HepG2 (cell line): ENCODE data around the gene GPN2. TPM values are rescaled to one million over a fixed set of nuclear protein-coding genes. Genes with fewer than 3 reads are reported as not detected.

Experiments
- ASH2L ChIP-seq: fragments of 300-600, 200-600 bp; sonication (generic); IDR thresholded peaks from 2 replicates; pipeline ENCODE4 v1.7.0; 2017; ENCODE audit warnings: low read depth, mild to moderate bottlenecking, moderate library complexity, mixed read lengths, low read length; ENCODE audit not compliant: insufficient read length
- BCL3 ChIP-seq: sonication (generic); formaldehyde crosslinking; IDR thresholded peaks from 2 replicates; pipeline ENCODE4 v1.5.1; 2020; ENCODE audit warnings: mild to moderate bottlenecking, missing genetic modification reagents, moderate library complexity
- FOSL2 ChIP-seq: sonication (generic); formaldehyde crosslinking; IDR thresholded peaks from 2 replicates; pipeline ENCODE4 v1.4.0; 2020; ENCODE audit warnings: missing genetic modification reagents
- GFI1 ChIP-seq: sonication (generic); formaldehyde crosslinking; IDR thresholded peaks from 2 replicates; pipeline ENCODE4 v1.5.0; 2020; ENCODE audit warnings: missing genetic modification reagents, mild to moderate bottlenecking, borderline replicate concordance
- MAF1 ChIP-seq: sonication (generic); formaldehyde crosslinking; IDR thresholded peaks from 2 replicates; pipeline ENCODE4 v1.5.0; 2020; ENCODE audit warnings: missing genetic modification reagents, borderline replicate concordance
- MEF2D ChIP-seq: sonication (generic); formaldehyde crosslinking; IDR thresholded peaks from 2 replicates; pipeline ENCODE4 v1.5.1; 2020; ENCODE audit warnings: mild to moderate bottlenecking, missing genetic modification reagents
- PHF21A ChIP-seq: sonication (generic); formaldehyde crosslinking; IDR thresholded peaks from 2 replicates; pipeline ENCODE4 v1.5.0; 2020; ENCODE audit warnings: mild to moderate bottlenecking, missing genetic modification reagents
- ZC3H4 ChIP-seq: sonication (generic); formaldehyde crosslinking; IDR thresholded peaks from 2 replicates; pipeline ENCODE4 v1.4.0; 2020; ENCODE audit warnings: missing genetic modification reagents, borderline replicate concordance
- ZNF280B ChIP-seq: sonication (generic); formaldehyde crosslinking; IDR thresholded peaks from 2 replicates; pipeline ENCODE4 v1.5.0; 2020; ENCODE audit warnings: missing genetic modification reagents, mild to moderate bottlenecking, borderline replicate concordance
- ZNF292 ChIP-seq: sonication (generic); formaldehyde crosslinking; IDR thresholded peaks from 2 replicates; pipeline ENCODE4 v1.8.1; 2022; ENCODE audit warnings: mild to moderate bottlenecking, low read depth, missing genetic modification reagents, borderline replicate concordance
- ZNF317 ChIP-seq: sonication (generic); formaldehyde crosslinking; IDR thresholded peaks from 2 replicates; pipeline ENCODE4 v1.5.0; 2020; ENCODE audit warnings: mild to moderate bottlenecking, missing genetic modification reagents
- ZNF510 ChIP-seq: sonication (generic); formaldehyde crosslinking; IDR thresholded peaks from 2 replicates; pipeline ENCODE4 v1.4.0; 2020; ENCODE audit warnings: low read depth, mild to moderate bottlenecking, missing genetic modification reagents
- ZNF530 ChIP-seq: sonication (generic); formaldehyde crosslinking; IDR thresholded peaks from 2 replicates; pipeline ENCODE4 v1.5.0; 2020; ENCODE audit warnings: low read depth, mild to moderate bottlenecking, missing genetic modification reagents
- ZNF615 ChIP-seq: sonication (generic); formaldehyde crosslinking; IDR thresholded peaks from 2 replicates; pipeline ENCODE4 v1.5.0; 2020; ENCODE audit warnings: mild to moderate bottlenecking, missing genetic modification reagents, borderline replicate concordance
- ZNF660 ChIP-seq: sonication (generic); formaldehyde crosslinking; IDR thresholded peaks from 2 replicates; pipeline ENCODE4 v1.5.1; 2020; ENCODE audit warnings: mild to moderate bottlenecking, low read depth, missing genetic modification reagents, borderline replicate concordance
- ZNF740 ChIP-seq: sonication (generic); formaldehyde crosslinking; IDR thresholded peaks from 2 replicates; pipeline ENCODE4 v1.4.0; 2020; ENCODE audit warnings: missing genetic modification reagents
- ZNF777 ChIP-seq: sonication (generic); formaldehyde crosslinking; IDR thresholded peaks from 2 replicates; pipeline ENCODE4 v1.4.0; 2020; ENCODE audit warnings: missing genetic modification reagents
- polyA plus RNA-seq, 8 experiments: library from polyadenylated mRNA; depleted of rRNA in 3 of 8; stranded (reverse) in 7 of 8; unstranded in 1 of 8; fragments of >200 nt; fragmentation: Illumina TruSeq in 4 of 8; extraction: Trizol in 4 of 8; gene quantifications; 2 replicates each; pipeline versions ENCODE4 v1.2.1 to v1.2.3, GENCODE V29; 2011 to 2016; ENCODE audit warnings: low read depth in 4 of 8, missing spikeins in 1 of 8, mixed read lengths in 1 of 8; ENCODE audit not compliant: insufficient read depth in 1 of 8
- total RNA-seq, 5 experiments: library from RNA; depleted of rRNA; stranded (reverse); fragments of >200 nt; fragmentation: Illumina TruSeq; extraction: Trizol; gene quantifications; 2 replicates each; pipeline ENCODE4 v1.2.3, GENCODE V29; 2016; ENCODE audit warnings: low read depth in 1 of 5
- TF ChIP-seq, protein P1 (sequence below): sonication (generic); formaldehyde crosslinking; IDR thresholded peaks from 2 replicates; pipeline ENCODE4 v1.4.0; 2020; ENCODE audit warnings: mild to moderate bottlenecking, missing genetic modification reagents, borderline replicate concordance

Gene GPN2
- total and polyA plus RNA-seq, 2 of the 13 experiments (the other 11 are each of a cell fraction or from before 2014, with no cell fraction given) = 19.3 to 38.9 TPM

DNA sequence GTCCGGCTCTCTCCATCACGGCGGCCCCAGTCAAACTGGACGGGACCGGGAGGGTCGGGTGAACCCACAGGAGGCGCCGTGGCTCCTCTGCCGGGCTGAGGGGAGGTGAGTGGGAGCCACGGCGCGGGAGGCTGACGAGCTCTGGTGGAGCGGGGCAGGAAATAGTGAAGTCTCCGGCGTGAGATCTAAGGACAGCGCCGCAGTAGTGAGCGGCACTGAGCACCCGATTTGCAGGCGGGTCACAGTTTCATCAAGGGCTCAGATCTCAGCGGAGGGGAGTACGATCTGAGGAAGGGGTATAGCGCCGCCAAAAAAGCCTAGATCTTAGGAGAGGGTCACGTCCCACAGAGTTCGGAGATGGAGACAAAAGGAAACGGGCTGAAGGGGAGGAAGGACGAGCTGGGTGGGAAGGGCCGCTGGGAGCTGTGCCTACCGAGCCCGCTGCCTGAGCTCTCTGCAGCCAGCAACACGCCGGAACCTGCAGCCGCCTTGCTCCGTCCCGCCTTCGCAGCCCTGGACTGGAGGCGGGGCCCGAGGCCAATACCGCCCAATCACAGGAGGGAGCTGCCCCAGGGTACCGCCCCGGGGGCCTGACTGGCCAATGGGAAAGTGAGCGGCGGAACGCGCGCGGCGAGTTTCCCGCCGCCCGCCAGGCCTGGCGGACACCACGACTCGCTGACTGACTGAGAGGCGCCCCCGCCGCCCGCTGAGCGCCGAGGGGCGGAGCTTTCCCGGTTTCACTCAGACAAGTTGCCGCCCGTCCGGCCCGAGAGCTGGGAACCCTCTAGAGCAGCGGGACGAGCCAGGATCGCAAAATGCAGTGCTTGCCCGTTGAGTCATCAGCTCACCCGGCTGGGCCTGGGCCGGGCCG, 25.2 kb downstream of the GPN2 start (continued):
- peak; percentile 61; the same call in 1 of the 2 replicates for TF ChIP-seq PHF21A (CRISPR knock-in tag)
- no peak for TF ChIP-seq ZC3H4
- peak; percentile 27; the same call in 1 of the 2 replicates for TF ChIP-seq BCL3 (CRISPR knock-in tag)
- TF ChIP-seq ASH2L = peak; percentile 45
- TF ChIP-seq ZNF660 (CRISPR knock-in tag) = no peak
- TF ChIP-seq ZNF777 (CRISPR knock-in tag) = peak; percentile 52
- TF ChIP-seq ZNF615 (CRISPR knock-in tag) = no peak
- TF ChIP-seq ZNF317 = peak; percentile 64; the same call in 1 of the 2 replicates
- peak; percentile 53; the same call in 1 of the 2 replicates for TF ChIP-seq GFI1 (CRISPR knock-in tag)
- no peak for TF ChIP-seq ZNF740 (CRISPR knock-in tag)
- peak; percentile 85; the same call in 1 of the 2 replicates for TF ChIP-seq MAF1 (CRISPR knock-in tag)
- TF ChIP-seq ZNF510 (CRISPR knock-in tag) = 0 out of 2 replicates have a peak, but pooled peaks have one; percentile 44
- TF ChIP-seq MEF2D (CRISPR knock-in tag) = no peak; the same call in 1 of the 2 replicates
- TF ChIP-seq ZNF530 = no peak
- TF ChIP-seq, protein P1, sequence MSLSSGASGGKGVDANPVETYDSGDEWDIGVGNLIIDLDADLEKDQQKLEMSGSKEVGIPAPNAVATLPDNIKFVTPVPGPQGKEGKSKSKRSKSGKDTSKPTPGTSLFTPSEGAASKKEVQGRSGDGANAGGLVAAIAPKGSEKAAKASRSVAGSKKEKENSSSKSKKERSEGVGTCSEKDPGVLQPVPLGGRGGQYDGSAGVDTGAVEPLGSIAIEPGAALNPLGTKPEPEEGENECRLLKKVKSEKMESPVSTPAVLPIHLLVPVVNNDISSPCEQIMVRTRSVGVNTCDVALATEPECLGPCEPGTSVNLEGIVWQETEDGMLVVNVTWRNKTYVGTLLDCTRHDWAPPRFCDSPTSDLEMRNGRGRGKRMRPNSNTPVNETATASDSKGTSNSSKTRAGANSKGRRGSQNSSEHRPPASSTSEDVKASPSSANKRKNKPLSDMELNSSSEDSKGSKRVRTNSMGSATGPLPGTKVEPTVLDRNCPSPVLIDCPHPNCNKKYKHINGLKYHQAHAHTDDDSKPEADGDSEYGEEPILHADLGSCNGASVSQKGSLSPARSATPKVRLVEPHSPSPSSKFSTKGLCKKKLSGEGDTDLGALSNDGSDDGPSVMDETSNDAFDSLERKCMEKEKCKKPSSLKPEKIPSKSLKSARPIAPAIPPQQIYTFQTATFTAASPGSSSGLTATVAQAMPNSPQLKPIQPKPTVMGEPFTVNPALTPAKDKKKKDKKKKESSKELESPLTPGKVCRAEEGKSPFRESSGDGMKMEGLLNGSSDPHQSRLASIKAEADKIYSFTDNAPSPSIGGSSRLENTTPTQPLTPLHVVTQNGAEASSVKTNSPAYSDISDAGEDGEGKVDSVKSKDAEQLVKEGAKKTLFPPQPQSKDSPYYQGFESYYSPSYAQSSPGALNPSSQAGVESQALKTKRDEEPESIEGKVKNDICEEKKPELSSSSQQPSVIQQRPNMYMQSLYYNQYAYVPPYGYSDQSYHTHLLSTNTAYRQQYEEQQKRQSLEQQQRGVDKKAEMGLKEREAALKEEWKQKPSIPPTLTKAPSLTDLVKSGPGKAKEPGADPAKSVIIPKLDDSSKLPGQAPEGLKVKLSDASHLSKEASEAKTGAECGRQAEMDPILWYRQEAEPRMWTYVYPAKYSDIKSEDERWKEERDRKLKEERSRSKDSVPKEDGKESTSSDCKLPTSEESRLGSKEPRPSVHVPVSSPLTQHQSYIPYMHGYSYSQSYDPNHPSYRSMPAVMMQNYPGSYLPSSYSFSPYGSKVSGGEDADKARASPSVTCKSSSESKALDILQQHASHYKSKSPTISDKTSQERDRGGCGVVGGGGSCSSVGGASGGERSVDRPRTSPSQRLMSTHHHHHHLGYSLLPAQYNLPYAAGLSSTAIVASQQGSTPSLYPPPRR = peak; percentile 45; the same call in 1 of the 2 replicates
- TF ChIP-seq ZNF280B (CRISPR knock-in tag) = no peak
- TF ChIP-seq ZNF292 (CRISPR knock-in tag) = peak; percentile 88
- TF ChIP-seq FOSL2 (CRISPR knock-in tag) = peak; percentile 78
